ENCODE data around the gene CUL2. TPM values are rescaled to one million over a fixed set of nuclear protein-coding genes. Genes with fewer than 3 reads are reported as not detected.
"Not testable (repeated sequence)": the region's sequence is repeated elsewhere in the genome, so short reads cannot be mapped to it uniquely, and the experiment has no call there.

Gene CUL2
- total RNA-seq, 1 donor from 2014 or later, result 43.0 TPM

DNA sequence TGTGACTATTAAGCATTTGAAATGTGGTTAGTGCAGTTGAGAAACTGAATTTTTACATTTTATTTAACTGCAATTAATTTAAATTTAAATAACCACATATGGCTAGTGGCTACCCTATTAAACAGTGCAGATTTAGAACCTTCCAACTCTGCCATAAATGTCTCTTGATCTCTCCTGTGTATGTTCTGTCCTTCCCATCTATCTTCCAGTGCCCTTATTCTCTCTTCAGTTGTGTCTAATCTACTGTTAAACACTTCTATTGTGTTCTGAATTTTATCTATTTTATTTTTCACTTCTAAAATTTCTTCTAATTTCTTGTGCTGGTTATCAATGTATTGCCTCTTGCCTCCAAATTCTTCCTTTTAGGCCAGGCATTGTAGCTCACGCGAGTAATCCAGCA lies 105.0 kb downstream of the CUL2 start:
- Mint-ChIP-seq H3K27me3 (ENCODE audit: low read depth) (no peaks in the 10 kb centered on the region), H3K4me3 (ENCODE audit: low read depth) (no peak overlapping the region), H3K36me3 (ENCODE audit: low read depth) (no peaks in the 10 kb centered on the region), H3K9me3 (peaks cover 7% of the 10 kb centered on the region), H3K4me1 (ENCODE audit: low read depth) (no peaks in the 10 kb centered on the region), H3K27ac (no peak overlapping the region)
- intact Hi-C loops (cut with micrococcal nuclease), result no loop called here
- DNase-seq (ENCODE audit: low spot score), result no peak

DNA sequence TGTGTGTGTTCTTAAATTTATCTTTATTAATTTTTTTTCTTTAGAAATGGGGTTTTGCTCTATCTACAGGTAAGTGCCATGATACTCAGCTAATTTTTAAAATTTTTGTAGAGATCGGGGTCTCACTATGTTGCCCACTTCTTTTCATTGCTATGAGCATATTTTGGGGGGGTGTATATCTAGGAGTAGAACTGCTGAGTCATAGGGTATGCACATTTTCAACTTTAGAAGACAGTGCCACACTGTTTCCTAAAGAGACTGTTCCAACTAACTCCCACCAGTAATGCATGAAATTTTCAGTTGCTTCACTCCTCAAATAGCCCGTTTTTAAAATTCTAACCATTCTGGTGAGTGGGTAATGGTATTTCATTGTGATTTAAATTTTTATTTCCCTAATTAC lies 108.3 kb downstream of the CUL2 start:
- Mint-ChIP-seq H3K9me3 (peaks cover 7% of the 10 kb centered on the region), H3K36me3 (ENCODE audit: low read depth) (no peaks in the 10 kb centered on the region), H3K4me3 (ENCODE audit: low read depth) (no peak overlapping the region), H3K27ac (no peak overlapping the region), H3K27me3 (ENCODE audit: low read depth) (no peaks in the 10 kb centered on the region), H3K4me1 (ENCODE audit: low read depth) (no peaks in the 10 kb centered on the region)
- intact Hi-C loops (cut with micrococcal nuclease), result no loop called here
- DNase-seq (ENCODE audit: low spot score), result no peak

DNA sequence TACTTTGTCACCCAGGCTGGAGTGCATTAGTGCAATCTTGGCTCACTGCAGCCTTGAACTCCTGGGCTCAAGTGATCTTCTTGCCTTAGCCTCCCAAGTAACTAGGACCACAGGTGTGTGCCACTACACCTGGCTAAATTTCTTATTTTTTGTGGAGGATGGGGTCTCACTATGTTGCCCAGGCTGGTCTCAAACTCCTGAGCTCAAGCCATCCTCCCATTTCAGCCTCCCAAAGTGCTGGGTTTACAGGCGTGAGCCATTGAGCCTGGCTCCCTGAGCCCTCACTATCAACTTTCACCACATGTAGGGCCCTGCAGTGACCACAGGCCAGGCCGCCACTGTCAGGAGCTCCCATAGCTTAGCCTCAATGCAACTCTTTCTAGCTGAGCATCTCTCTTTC lies 110.2 kb downstream of the CUL2 start:
- DNase-seq (ENCODE audit: low spot score), result no peak
- Mint-ChIP-seq H3K36me3 (ENCODE audit: low read depth) (no peaks in the 10 kb centered on the region), H3K27me3 (ENCODE audit: low read depth) (no peaks in the 10 kb centered on the region), H3K4me3 (ENCODE audit: low read depth) (no peak overlapping the region), H3K4me1 (ENCODE audit: low read depth) (peaks cover 1% of the 10 kb centered on the region), H3K9me3 (peaks cover 10% of the 10 kb centered on the region), H3K27ac (no peak overlapping the region)
- intact Hi-C loops (cut with micrococcal nuclease), result no loop called here

DNA sequence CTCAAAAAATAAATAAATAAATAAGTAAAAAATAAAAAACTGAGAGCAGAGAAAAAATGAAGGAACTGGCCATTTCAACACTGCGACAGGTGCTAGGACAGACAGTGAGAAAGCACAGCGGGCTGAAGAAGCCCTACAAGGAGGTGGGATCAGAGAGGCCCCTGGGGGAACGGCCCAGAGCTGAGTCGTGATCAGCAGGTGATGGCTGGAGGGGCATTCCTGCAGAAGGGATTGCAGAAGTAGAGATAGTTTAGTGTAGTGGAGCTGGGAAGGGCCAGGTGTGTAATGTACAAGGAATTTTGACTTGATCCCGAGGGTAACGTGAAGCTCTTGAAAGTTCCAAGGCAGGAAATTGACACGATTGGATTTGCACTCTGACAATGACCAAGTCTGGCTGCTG lies 112.1 kb downstream of the CUL2 start:
- peaks cover 8% of the 10 kb centered on the region for H3K9me3 Mint-ChIP-seq
- H3K27me3 Mint-ChIP-seq (ENCODE audit: low read depth), result no peaks in the 10 kb centered on the region
- H3K27ac Mint-ChIP-seq, result no peak overlapping the region
- H3K36me3 Mint-ChIP-seq (ENCODE audit: low read depth), result no peaks in the 10 kb centered on the region
- H3K4me3 Mint-ChIP-seq (ENCODE audit: low read depth), result no peak overlapping the region
- peaks cover 3% of the 10 kb centered on the region for H3K4me1 Mint-ChIP-seq (ENCODE audit: low read depth)
- DNase-seq (ENCODE audit: low spot score), result no peak
- intact Hi-C loops (cut with micrococcal nuclease), result no loop called here

DNA sequence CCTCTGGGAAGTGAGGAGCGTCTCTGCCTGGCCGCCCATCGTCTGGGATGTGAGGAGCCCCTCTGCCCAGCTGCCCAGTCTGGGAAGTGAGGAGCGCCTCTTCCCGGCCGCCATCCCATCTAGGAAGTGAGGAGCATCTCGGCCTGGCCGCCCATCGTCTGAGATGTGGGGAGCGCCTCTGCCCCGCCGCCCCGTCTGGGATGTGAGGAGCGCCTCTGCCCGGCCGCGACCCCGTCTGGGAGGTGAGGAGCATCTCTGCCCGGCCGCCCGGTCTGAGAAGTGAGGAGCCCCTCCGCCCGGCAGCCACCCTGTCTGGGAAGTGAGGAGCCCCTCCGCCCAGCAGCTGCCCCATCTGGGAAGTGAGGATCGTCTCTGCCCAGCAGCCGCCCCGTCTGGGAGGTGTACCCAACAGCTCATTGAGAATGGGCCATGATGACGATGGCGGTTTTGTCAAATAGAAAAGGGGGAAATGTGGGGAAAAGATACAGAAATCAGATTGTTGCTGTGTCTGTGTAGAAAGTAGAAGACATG lies 113.7 kb downstream of the CUL2 start:
- intact Hi-C loops (cut with micrococcal nuclease); H3K9me3 Mint-ChIP-seq; DNase-seq (ENCODE audit: low spot score); H3K27ac Mint-ChIP-seq; H3K36me3 Mint-ChIP-seq (ENCODE audit: low read depth); H3K27me3 Mint-ChIP-seq (ENCODE audit: low read depth); H3K4me1 Mint-ChIP-seq (ENCODE audit: low read depth); H3K4me3 Mint-ChIP-seq (ENCODE audit: low read depth): not testable (repeated sequence)

DNA sequence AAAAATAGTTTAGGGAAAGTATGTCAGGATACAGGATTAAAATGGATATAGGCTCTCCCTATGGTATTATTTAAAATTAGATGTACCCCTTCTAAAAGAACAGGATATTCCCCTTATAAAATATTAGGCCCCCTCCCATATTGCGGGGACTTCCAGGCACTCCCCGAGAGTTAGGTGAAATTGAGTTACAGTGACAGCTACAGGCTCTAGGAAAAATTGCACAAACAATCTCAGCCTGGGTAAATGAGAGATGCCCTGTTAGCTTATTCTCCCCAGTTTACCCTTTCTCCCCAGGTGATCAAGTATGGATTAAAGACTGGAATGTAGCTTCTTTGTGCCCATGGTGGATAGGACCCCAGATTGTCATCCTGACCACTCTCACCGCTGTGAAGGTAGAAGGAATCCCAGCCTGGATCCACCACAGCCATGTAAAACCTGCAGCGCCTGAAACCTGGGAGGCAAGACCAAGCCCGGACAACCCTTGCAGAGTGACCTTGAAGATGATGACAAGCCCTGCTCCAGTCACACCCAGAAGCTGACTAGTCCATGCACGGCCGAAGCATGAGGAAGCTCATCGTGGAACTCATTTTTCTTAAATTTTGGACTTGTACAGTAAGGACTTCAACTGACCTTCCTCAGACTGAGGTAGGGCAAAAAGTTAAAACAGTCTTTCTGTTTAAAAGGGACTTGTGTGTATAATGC lies 115.6 kb downstream of the CUL2 start:
- H3K36me3 Mint-ChIP-seq (ENCODE audit: low read depth); intact Hi-C loops (cut with micrococcal nuclease); H3K9me3 Mint-ChIP-seq; H3K27ac Mint-ChIP-seq; H3K4me1 Mint-ChIP-seq (ENCODE audit: low read depth); H3K27me3 Mint-ChIP-seq (ENCODE audit: low read depth); DNase-seq (ENCODE audit: low spot score); H3K4me3 Mint-ChIP-seq (ENCODE audit: low read depth): not testable (repeated sequence)

DNA sequence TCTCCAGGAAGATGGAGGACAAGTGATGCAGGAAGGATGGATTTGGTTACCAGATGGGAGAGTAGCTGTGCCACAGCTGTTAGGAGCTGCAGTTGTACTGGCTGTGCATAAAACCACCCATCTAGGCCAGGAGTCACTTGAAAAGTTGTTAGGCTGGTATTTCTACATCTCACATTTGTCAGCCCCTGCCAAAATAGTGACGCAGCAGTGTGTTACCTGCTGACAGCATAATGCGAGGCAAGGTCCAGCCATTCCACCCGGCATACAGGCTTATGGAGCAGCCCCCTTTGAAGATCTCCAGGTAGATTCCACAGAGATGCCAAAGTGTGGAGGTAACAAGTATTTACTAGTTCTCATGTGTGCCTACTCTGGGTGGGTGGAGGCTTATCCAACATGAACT lies 116.4 kb downstream of the CUL2 start:
- H3K27me3 Mint-ChIP-seq (ENCODE audit: low read depth); DNase-seq (ENCODE audit: low spot score); H3K4me1 Mint-ChIP-seq (ENCODE audit: low read depth); H3K4me3 Mint-ChIP-seq (ENCODE audit: low read depth); H3K27ac Mint-ChIP-seq; H3K36me3 Mint-ChIP-seq (ENCODE audit: low read depth); H3K9me3 Mint-ChIP-seq; intact Hi-C loops (cut with micrococcal nuclease): not testable (repeated sequence)

DNA sequence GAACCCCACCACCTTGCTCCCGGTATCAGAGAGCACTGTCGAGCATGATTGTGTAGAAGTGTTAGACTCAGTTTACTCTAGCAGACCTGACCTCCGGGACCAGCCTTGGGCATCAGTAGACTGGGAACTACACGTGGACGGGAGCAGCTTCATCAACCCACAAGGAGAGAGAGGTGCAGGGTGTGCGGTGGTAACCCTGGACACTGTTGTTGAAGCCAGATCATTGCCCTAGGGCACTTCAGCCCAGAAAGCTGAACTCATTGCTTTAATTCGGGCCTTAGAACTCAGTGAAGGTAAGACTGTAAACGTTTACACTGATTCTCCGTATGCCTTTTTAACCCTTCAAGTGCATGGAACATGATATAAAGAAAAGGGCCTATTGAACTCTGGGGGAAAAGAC lies 117.0 kb downstream of the CUL2 start:
- intact Hi-C loops (cut with micrococcal nuclease); H3K27ac Mint-ChIP-seq; H3K4me1 Mint-ChIP-seq (ENCODE audit: low read depth); DNase-seq (ENCODE audit: low spot score); H3K9me3 Mint-ChIP-seq; H3K36me3 Mint-ChIP-seq (ENCODE audit: low read depth); H3K27me3 Mint-ChIP-seq (ENCODE audit: low read depth); H3K4me3 Mint-ChIP-seq (ENCODE audit: low read depth): not testable (repeated sequence)

DNA sequence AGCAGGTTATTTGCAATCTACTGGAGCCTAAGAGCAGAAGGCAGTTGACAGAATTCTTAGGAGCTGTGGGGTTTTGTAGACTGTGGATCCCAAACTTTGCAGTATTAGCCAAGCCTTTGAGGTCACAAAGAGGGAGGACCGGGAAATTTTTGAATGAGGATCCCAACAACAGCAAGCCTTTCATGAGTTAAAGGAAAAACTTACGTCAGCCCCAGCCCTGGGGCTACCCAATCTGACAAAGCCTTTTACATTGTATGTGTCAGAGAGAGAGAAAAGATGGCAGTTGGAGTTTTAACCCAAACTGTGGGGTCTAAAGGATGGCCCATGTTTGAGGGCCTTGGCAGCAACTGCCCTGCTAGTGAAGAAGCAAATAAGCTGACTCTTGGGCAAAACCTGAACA lies 117.5 kb downstream of the CUL2 start:
- H3K9me3 Mint-ChIP-seq; H3K27ac Mint-ChIP-seq; H3K27me3 Mint-ChIP-seq (ENCODE audit: low read depth); H3K4me3 Mint-ChIP-seq (ENCODE audit: low read depth); DNase-seq (ENCODE audit: low spot score); H3K4me1 Mint-ChIP-seq (ENCODE audit: low read depth); H3K36me3 Mint-ChIP-seq (ENCODE audit: low read depth); intact Hi-C loops (cut with micrococcal nuclease): not testable (repeated sequence)

DNA sequence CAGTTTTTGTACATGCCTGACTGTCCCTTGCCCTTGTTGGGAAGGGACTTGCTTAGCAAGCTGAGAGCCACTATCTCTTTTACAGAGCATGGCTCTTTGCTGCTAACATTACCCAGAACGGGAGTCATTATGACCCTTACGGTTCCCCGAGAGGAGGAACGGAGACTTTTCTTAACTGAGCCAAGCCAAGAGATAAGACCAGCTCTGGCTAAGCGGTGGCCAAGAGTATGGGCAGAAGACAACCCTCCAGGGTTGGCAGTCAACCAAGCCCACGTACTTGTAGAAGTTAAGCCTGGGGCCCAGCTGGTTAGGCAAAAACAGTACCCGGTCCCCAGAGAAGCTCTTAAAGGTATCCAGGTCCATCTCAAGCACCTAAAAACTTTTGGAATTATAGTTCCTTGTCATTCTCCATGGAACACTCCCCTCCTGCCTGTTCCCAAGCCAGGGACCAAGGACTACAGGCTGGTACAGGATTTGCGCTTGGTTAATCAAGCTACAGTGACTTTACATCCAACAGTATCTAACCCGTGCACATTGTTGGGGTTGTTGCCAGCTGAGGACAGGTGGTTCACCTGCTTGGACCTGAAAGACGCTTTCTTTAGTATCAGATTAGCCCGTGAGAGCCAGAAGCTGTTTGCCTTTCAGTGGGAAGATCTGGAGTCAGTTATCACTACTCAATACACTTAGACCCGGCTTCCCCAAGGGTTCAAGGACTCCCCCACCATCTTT lies 118.4 kb downstream of the CUL2 start:
- H3K4me1 Mint-ChIP-seq (ENCODE audit: low read depth); H3K4me3 Mint-ChIP-seq (ENCODE audit: low read depth); intact Hi-C loops (cut with micrococcal nuclease): not testable (repeated sequence)

DNA sequence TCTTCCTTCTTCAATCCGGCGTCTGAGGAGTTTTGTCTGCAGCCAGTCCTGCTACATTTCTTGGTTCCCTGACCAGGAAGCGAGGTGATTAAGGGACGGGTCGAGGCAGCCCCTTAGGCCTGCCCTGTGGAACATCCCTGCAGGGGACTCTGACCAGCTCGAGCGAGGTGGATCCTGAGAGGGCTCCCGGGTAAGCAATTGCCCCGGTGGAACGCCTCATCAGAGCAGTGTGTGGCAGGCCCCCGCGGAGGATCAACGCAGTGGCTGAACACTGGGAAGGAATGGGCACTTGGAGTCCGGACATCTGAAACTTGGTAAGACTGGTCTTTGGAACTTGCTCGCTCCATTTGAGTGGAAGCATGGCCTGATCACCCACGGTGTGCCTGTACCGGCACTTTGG lies 121.0 kb downstream of the CUL2 start:
- DNase-seq (ENCODE audit: low spot score), result no peak
- Mint-ChIP-seq H3K4me1 (ENCODE audit: low read depth) (no peaks in the 10 kb centered on the region), H3K9me3 (no peaks in the 10 kb centered on the region), H3K27ac (no peak overlapping the region), H3K4me3 (ENCODE audit: low read depth) (no peak overlapping the region), H3K27me3 (ENCODE audit: low read depth) (no peaks in the 10 kb centered on the region), H3K36me3 (ENCODE audit: low read depth) (no peaks in the 10 kb centered on the region)
- intact Hi-C loops (cut with micrococcal nuclease), result no loop called here

More for the DNA sequence above, 118.4 kb downstream of the CUL2 start:
- DNase-seq (ENCODE audit: low spot score); H3K27ac Mint-ChIP-seq; H3K27me3 Mint-ChIP-seq (ENCODE audit: low read depth); H3K36me3 Mint-ChIP-seq (ENCODE audit: low read depth); H3K9me3 Mint-ChIP-seq: not testable (repeated sequence)

DNA sequence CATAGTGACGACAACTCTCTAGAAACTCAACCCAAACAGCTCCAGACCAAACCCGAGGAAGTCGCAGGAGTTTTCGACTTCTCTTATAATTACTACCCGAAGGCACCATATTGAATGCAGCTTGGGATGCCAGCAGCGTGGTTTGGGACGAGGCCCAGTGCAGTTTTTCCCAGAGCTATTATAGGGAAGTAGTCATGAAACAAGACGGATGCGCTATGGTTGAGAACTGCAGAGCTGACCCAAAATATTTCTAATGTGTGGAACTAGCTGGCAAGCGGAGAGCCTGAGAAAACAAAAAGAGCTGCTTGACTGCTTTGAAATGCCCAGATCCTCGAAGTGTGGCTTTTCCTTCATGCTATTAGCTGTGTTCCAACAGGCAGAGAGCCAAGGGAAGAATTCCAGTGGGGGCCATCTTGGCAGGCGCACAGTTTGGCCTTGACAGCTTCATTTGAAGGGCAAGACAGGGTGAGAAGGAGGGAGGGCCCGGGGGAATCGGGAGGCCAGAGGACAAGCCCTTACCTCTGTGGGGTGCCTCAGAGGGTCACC lies 122.7 kb downstream of the CUL2 start:
- Mint-ChIP-seq H3K4me3 (ENCODE audit: low read depth) (no peak overlapping the region), H3K36me3 (ENCODE audit: low read depth) (no peaks in the 10 kb centered on the region), H3K9me3 (no peaks in the 10 kb centered on the region), H3K27me3 (ENCODE audit: low read depth) (no peaks in the 10 kb centered on the region), H3K27ac (no peak overlapping the region), H3K4me1 (ENCODE audit: low read depth) (no peaks in the 10 kb centered on the region)
- DNase-seq (ENCODE audit: low spot score), result no peak
- intact Hi-C loops (cut with micrococcal nuclease), result no loop called here

DNA sequence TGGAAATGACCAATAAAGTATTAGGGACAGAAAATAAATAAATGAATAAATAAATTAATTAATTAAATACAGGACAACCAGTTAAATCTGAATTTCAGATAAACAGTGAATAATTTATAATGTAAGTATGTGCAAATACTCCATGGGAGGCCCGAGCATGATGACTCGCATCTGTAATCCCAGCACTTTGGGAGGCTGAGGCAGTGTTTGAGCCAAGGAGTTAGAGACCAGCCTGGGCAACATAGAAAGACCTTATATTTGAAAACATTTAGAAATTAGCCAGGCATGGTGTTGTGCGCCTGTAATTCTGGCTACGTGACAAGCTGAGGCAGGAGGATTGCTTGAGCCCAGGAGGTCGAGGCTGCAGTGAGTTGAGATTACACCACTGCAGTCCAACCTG lies 123.7 kb downstream of the CUL2 start:
- Mint-ChIP-seq H3K4me1 (ENCODE audit: low read depth) (no peaks in the 10 kb centered on the region), H3K36me3 (ENCODE audit: low read depth) (no peaks in the 10 kb centered on the region), H3K27me3 (ENCODE audit: low read depth) (no peaks in the 10 kb centered on the region), H3K9me3 (no peaks in the 10 kb centered on the region), H3K27ac (no peak overlapping the region), H3K4me3 (ENCODE audit: low read depth) (no peak overlapping the region)
- no peak for DNase-seq (ENCODE audit: low spot score)
- intact Hi-C loops (cut with micrococcal nuclease), result no loop called here

All from activated T-helper 2 cell treated with anti-CD3 and anti-CD28 coated beads, Interferon-gamma antibody, Interleukin-2, Interleukin-4, amounts not matched to agents 10 μg/mL and 5 μg/mL and 100 μg/mL, durations not matched to agents 14 hours and 24 hours and 36 hours (primary cell).